ENCODE data around the gene UNC119B. TPM values are rescaled to one million over a fixed set of nuclear protein-coding genes. Genes with fewer than 3 reads are reported as not detected.

Gene UNC119B
- total RNA-seq, 1 experiment from 2014 or later: 33.8 TPM

DNA sequence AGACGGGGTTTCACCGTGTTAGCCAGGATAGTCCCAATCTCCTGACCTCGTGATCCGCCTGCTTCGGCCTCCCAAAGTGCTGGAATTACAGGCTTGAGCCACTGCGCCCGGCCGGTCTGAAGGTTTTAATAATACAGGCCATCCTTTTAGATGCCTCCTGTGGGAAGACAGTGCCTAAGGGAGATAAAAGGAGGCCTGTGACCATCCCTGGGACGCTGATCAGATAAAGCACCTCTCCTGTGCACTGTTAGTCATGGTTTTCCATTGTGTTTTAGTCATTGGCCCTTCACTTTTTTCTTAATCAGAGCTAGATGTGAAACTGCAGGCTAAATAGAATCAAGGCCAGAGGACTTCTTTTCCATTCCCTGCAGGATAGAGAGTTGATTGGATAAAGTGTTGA lies 7.8 kb downstream of the UNC119B start:
- Histone ChIP-seq H3K9me3 (ENCODE audit: control insufficient read depth in 1 of 2, insufficient read depth in 1 of 2, low read depth in 1 of 2, low read length in 2 of 2) (no peaks in the 10 kb centered on the region), H3K79me2 (ENCODE audit: insufficient read depth, low read length) (no peaks in the 10 kb centered on the region), H4K20me1 (ENCODE audit: insufficient read depth) (no peaks in the 10 kb centered on the region), H3K4me3 (replicated peaks in 1 of 2; ENCODE audit: low read depth in 1 of 2, low read length in 2 of 2) (no peak overlapping the region), H3K9me2 (ENCODE audit: insufficient read depth) (no peaks in the 10 kb centered on the region), H3K36me3 (ENCODE audit: control insufficient read depth in 1 of 2, insufficient read depth in 2 of 2, low read length in 2 of 2) (peaks cover 48 to 54% of the 10 kb centered on the region in 2 experiments; a peak in 3 of 4 replicates), H3K9ac (ENCODE audit: low read length) (no peak overlapping the region), H3K27ac (ENCODE audit: low read depth, low read length) (no peak overlapping the region), H3K4me1 (ENCODE audit: control insufficient read depth in 1 of 2, insufficient read depth in 2 of 2, low read length in 2 of 2) (0 out of 4 replicates have a peak, but pooled peaks cover 0 to 5% of the 10 kb centered on the region in 2 experiments), H3K4me2 (ENCODE audit: low read length) (no peak overlapping the region), H2AFZ (ENCODE audit: low read depth, low read length, poor library complexity, severe bottlenecking) (no peak overlapping the region), H3K27me3 (ENCODE audit: insufficient read depth, low read length) (no peaks in the 10 kb centered on the region)
- ChIA-PET POLR2A (no interaction called here), RAD21 (ENCODE audit: low non-redundant PET in 1 of 2, low total read pairs in 2 of 2, uncharacterized antibody in 2 of 2, unreplicated experiment in 2 of 2) (no interaction called here), CTCF (no interaction called here)
- BruUV-seq (replicated peaks): no TSS peak
- no peak for TF ChIP-seq JUND (IDR thresholded peaks at IDR 0.05)
- no peak for TF ChIP-seq YY1 (IDR thresholded peaks at IDR 0.05; ENCODE audit: extremely low read depth, insufficient replicate concordance, low read depth, low read length)
- TF ChIP-seq, protein P1, sequence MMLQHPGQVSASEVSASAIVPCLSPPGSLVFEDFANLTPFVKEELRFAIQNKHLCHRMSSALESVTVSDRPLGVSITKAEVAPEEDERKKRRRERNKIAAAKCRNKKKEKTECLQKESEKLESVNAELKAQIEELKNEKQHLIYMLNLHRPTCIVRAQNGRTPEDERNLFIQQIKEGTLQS (IDR thresholded peaks at IDR 0.05): no peak
- no peak for TF ChIP-seq RAD21 (IDR thresholded peaks at IDR 0.05; ENCODE audit: low read depth)
- ATAC-seq: no peak
- intact Hi-C loops (cut with micrococcal nuclease): loop anchor here (10.0 kb wide), 1 partner anchor 383 kb away; no protein-coding TSS in a partner anchor
- DNase-seq (ENCODE audit: low read depth, low spot score): no peak

DNA sequence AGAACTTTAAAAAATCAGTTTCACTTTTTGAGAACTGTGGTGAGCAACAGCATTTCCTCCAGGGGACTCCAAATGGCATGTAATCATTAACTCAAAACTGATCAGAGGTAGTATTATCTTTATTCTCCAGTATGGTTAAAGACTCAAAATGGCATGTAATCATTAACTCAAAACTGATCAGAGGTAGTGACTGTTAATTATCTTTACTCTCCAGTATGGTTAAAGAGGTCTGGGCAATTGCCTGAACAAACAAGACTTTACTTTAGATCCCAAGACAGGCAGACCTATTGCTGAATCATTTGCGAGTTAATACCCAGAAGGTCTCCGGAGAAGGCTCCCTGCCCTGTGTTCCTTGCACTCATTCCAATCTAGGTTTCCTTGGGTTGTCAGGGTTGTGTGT lies 8.8 kb downstream of the UNC119B start:
- no peak overlapping the region for H3K4me3 ChIP-seq (replicated peaks in 1 of 2; ENCODE audit: low read depth in 1 of 2, low read length in 2 of 2)
- H3K9ac ChIP-seq (ENCODE audit: low read length): no peak overlapping the region
- no peaks in the 10 kb centered on the region for H3K79me2 ChIP-seq (ENCODE audit: insufficient read depth, low read length)
- ChIA-PET RAD21 (ENCODE audit: low non-redundant PET in 1 of 2, low total read pairs in 2 of 2, uncharacterized antibody in 2 of 2, unreplicated experiment in 2 of 2) (no interaction called here), POLR2A (no interaction called here), CTCF (no interaction called here)
- no TSS peak for BruUV-seq (replicated peaks)
- H3K9me2 ChIP-seq (ENCODE audit: insufficient read depth): no peaks in the 10 kb centered on the region
- H3K4me2 ChIP-seq (ENCODE audit: low read length): no peak overlapping the region
- intact Hi-C loops (cut with micrococcal nuclease): loop anchor here (10.0 kb wide), 1 partner anchor 384 kb away; no protein-coding TSS in a partner anchor
- no peaks in the 10 kb centered on the region for H4K20me1 ChIP-seq (ENCODE audit: insufficient read depth)
- ATAC-seq (no peak), DNase-seq (ENCODE audit: low read depth, low spot score) (no peak)
- no peak overlapping the region for H2AFZ ChIP-seq (ENCODE audit: low read depth, low read length, poor library complexity, severe bottlenecking)
- H3K4me1 ChIP-seq (ENCODE audit: control insufficient read depth in 1 of 2, insufficient read depth in 2 of 2, low read length in 2 of 2): 0 out of 4 replicates have a peak, but pooled peaks cover 0 to 5% of the 10 kb centered on the region in 2 experiments
- no peaks in the 10 kb centered on the region for H3K27me3 ChIP-seq (ENCODE audit: insufficient read depth, low read length)
- no peak overlapping the region for H3K27ac ChIP-seq (ENCODE audit: low read depth, low read length)
- H3K36me3 ChIP-seq (ENCODE audit: control insufficient read depth in 1 of 2, insufficient read depth in 2 of 2, low read length in 2 of 2): peaks cover 50 to 54% of the 10 kb centered on the region in 2 experiments; a peak in 3 of 4 replicates
- no peaks in the 10 kb centered on the region for H3K9me3 ChIP-seq (ENCODE audit: control insufficient read depth in 1 of 2, insufficient read depth in 1 of 2, low read depth in 1 of 2, low read length in 2 of 2)
- no peak for TF ChIP-seq EZH2 (IDR thresholded peaks at IDR 0.05)
- TF ChIP-seq ZNF274 (IDR thresholded peaks at IDR 0.05; ENCODE audit: low read depth, low read length): no peak
- no peak for TF ChIP-seq SRF (IDR thresholded peaks at IDR 0.05; ENCODE audit: low read depth)
- no peak for TF ChIP-seq CBX3 (IDR thresholded peaks at IDR 0.05; ENCODE audit: low read depth)
- no peak for TF ChIP-seq SP1 (IDR thresholded peaks at IDR 0.05; ENCODE audit: low read depth)
- TF ChIP-seq ELF1 (IDR thresholded peaks at IDR 0.05; ENCODE audit: borderline replicate concordance, low read depth): no peak
- TF ChIP-seq, protein P1 (IDR thresholded peaks at IDR 0.05): no peak
- TF ChIP-seq EZH2phosphoT487 (IDR thresholded peaks at IDR 0.05; ENCODE audit: borderline replicate concordance): no peak
- TF ChIP-seq POLR2AphosphoS5 (IDR thresholded peaks at IDR 0.05; ENCODE audit: low read depth, low read length): no peak
- TF ChIP-seq, protein P2, sequence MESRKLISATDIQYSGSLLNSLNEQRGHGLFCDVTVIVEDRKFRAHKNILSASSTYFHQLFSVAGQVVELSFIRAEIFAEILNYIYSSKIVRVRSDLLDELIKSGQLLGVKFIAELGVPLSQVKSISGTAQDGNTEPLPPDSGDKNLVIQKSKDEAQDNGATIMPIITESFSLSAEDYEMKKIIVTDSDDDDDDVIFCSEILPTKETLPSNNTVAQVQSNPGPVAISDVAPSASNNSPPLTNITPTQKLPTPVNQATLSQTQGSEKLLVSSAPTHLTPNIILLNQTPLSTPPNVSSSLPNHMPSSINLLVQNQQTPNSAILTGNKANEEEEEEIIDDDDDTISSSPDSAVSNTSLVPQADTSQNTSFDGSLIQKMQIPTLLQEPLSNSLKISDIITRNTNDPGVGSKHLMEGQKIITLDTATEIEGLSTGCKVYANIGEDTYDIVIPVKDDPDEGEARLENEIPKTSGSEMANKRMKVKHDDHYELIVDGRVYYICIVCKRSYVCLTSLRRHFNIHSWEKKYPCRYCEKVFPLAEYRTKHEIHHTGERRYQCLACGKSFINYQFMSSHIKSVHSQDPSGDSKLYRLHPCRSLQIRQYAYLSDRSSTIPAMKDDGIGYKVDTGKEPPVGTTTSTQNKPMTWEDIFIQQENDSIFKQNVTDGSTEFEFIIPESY (IDR thresholded peaks at IDR 0.05; ENCODE audit: extremely low read depth, insufficient replicate concordance, low read length): no peak
- TF ChIP-seq, protein P3, sequence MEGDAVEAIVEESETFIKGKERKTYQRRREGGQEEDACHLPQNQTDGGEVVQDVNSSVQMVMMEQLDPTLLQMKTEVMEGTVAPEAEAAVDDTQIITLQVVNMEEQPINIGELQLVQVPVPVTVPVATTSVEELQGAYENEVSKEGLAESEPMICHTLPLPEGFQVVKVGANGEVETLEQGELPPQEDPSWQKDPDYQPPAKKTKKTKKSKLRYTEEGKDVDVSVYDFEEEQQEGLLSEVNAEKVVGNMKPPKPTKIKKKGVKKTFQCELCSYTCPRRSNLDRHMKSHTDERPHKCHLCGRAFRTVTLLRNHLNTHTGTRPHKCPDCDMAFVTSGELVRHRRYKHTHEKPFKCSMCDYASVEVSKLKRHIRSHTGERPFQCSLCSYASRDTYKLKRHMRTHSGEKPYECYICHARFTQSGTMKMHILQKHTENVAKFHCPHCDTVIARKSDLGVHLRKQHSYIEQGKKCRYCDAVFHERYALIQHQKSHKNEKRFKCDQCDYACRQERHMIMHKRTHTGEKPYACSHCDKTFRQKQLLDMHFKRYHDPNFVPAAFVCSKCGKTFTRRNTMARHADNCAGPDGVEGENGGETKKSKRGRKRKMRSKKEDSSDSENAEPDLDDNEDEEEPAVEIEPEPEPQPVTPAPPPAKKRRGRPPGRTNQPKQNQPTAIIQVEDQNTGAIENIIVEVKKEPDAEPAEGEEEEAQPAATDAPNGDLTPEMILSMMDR (IDR thresholded peaks at IDR 0.05 in 2 of 3, conservative IDR thresholded peaks at IDR 0.05 in 1 of 3; ENCODE audit: borderline replicate concordance in 1 of 3, insufficient read depth in 1 of 3, low read depth in 2 of 3, low read length in 2 of 3): no peak
- TF ChIP-seq RAD21 (IDR thresholded peaks at IDR 0.05; ENCODE audit: low read depth): no peak
- no peak for TF ChIP-seq ZFX (IDR thresholded peaks at IDR 0.05)
- no peak for TF ChIP-seq YY1 (IDR thresholded peaks at IDR 0.05; ENCODE audit: extremely low read depth, insufficient replicate concordance, low read depth, low read length)
- TF ChIP-seq TCF7L2 (IDR thresholded peaks at IDR 0.05; ENCODE audit: borderline replicate concordance, extremely low read depth, insufficient read depth, insufficient read length): no peak

Measured in HCT116 (cell line).